CD4-positive, alpha-beta T cell treated with Interleukin-10 for 1 hour (primary cell): ENCODE data around the gene NUF2.
"Not testable (repeated sequence)": the region's sequence is repeated elsewhere in the genome, so short reads cannot be mapped to it uniquely, and the experiment has no call there.

ENCODE experiments used
- DNase-seq: peaks from one replicate; pipeline ENCODE4 v3.0.0-alpha.2; 2020

NUF2 gene

GRCh38 chr1:163321311-163322305, at the start of gene NUF2:
Gene NUF2, plus strand, starts transcription at chr1:163321954. Its CDS starts 4,098 bp downstream, at chr1:163326052.
- peak; percentile 98 for DNase-seq

GRCh38 chr1:163273766-163274441, 47.9 kb upstream of the NUF2 start:
- no peak for DNase-seq

GRCh38 chr1:163275222-163275621, 46.5 kb upstream of the NUF2 start:
- DNase-seq, result no peak

- no peak for DNase-seq
These were observed 43.2 kb upstream of the NUF2 start for GRCh38 chr1:163278602-163279001.

- not testable (repeated sequence) for DNase-seq
These were observed 36.9 kb upstream of the NUF2 start for GRCh38 chr1:163284867-163285266.

- no peak for DNase-seq
These were observed 31.6 kb upstream of the NUF2 start for GRCh38 chr1:163290025-163290640.

- no peak for DNase-seq
These were observed 30.3 kb upstream of the NUF2 start for GRCh38 chr1:163291461-163291860.

- not testable (repeated sequence) for DNase-seq
These were observed 29.6 kb upstream of the NUF2 start for GRCh38 chr1:163292153-163292552.

- not testable (repeated sequence) for DNase-seq
These were observed 28.3 kb upstream of the NUF2 start for GRCh38 chr1:163293497-163293896.

GRCh38 chr1:163295949-163296348, 25.8 kb upstream of the NUF2 start:
- no peak for DNase-seq

GRCh38 chr1:163296504-163297263, 25.1 kb upstream of the NUF2 start:
- no peak for DNase-seq

- DNase-seq, result no peak
These were observed 23.4 kb upstream of the NUF2 start for GRCh38 chr1:163298365-163298764.

- DNase-seq, result no peak
These were observed 21.2 kb upstream of the NUF2 start for GRCh38 chr1:163300568-163300967.

- no peak for DNase-seq
These were observed 18.2 kb upstream of the NUF2 start for GRCh38 chr1:163303561-163303960.

GRCh38 chr1:163305441-163305840, 16.3 kb upstream of the NUF2 start:
- no peak for DNase-seq

GRCh38 chr1:163307479-163308171, 14.1 kb upstream of the NUF2 start:
- DNase-seq, result no peak

- no peak for DNase-seq
These were observed 12.9 kb upstream of the NUF2 start for GRCh38 chr1:163308811-163309210.

GRCh38 chr1:163315773-163316374, 5.9 kb upstream of the NUF2 start:
- DNase-seq, result peak; percentile 59

GRCh38 chr1:163320891-163321290, 863 bp upstream of the NUF2 start:
- DNase-seq, result no peak

GRCh38 chr1:163323339-163323738, 1.6 kb downstream of the NUF2 start:
- DNase-seq, result not testable (repeated sequence)

GRCh38 chr1:163331116-163331515, 9.4 kb downstream of the NUF2 start:
- DNase-seq, result no peak

- DNase-seq, result no peak
These were observed 13.5 kb downstream of the NUF2 start for GRCh38 chr1:163335216-163335615.
